ENCODE results near the gene YPEL3. TPM values are rescaled to one million over a fixed set of nuclear protein-coding genes. Genes with fewer than 3 reads are reported as not detected.
A peak's percentile ranks its signal among the peaks of the same experiment; 100 is the strongest.

YPEL3 gene
- total and polyA plus RNA-seq, 3 experiments from 2014 or later, result 32.6 to 326 (median 36.1) TPM

GRCh38 chr16:30112197-30113030 lies 16.4 kb upstream of the YPEL3 start:
- Mint-ChIP-seq H3K36me3 (peaks cover 3 to 57% (median 4%) of the 10 kb centered on the region in 3 donors), H3K27ac (no peak overlapping the region), H3K4me3 (no peak overlapping the region), H3K9me3 (no peaks in the 10 kb centered on the region), H3K27me3 (no peaks in the 10 kb centered on the region), H3K4me1 (peaks cover 12 to 21% (median 12%) of the 10 kb centered on the region in 3 donors)
- Histone ChIP-seq H3K9me3 (ENCODE audit: low read length) (no peaks in the 10 kb centered on the region), H3K27me3 (ENCODE audit: insufficient read depth, low read length, poor library complexity, severe bottlenecking) (no peaks in the 10 kb centered on the region), H3K4me3 (ENCODE audit: low read length) (no peak overlapping the region), H3K36me3 (ENCODE audit: insufficient read depth, low read length) (no peaks in the 10 kb centered on the region), H3K4me1 (ENCODE audit: insufficient read depth, low read length) (peaks cover 19% of the 10 kb centered on the region), H3K27ac (ENCODE audit: low read depth, low read length) (no peak overlapping the region)
- DNase-seq, result peak in 4 of 5 donors; percentile 25 to 65 (median 36)
- CTCF ChIA-PET, result interaction anchor here (0.9 to 4.6 kb wide), 11 partner anchors 11 to 297 kb away, joined by 3 to 22 read pairs (median 4); partner anchors contain the start of genes ALDOA, CORO1A and TBX6
- POLR2A ChIA-PET, result interaction anchor here (0.6 kb wide), 2 partner anchors 13 to 17 kb away, joined by 3 to 4 read pairs; partner anchors contain the start of gene YPEL3

GRCh38 chr16:30110661-30111060 lies 14.6 kb upstream of the YPEL3 start:
- Histone ChIP-seq H3K36me3 (ENCODE audit: insufficient read depth, low read length) (no peaks in the 10 kb centered on the region), H3K4me3 (ENCODE audit: low read length) (no peak overlapping the region), H3K9me3 (ENCODE audit: low read length) (no peaks in the 10 kb centered on the region), H3K4me1 (ENCODE audit: insufficient read depth, low read length) (peaks cover 16% of the 10 kb centered on the region), H3K27ac (ENCODE audit: low read depth, low read length) (no peak overlapping the region), H3K27me3 (ENCODE audit: insufficient read depth, low read length, poor library complexity, severe bottlenecking) (no peaks in the 10 kb centered on the region)
- Mint-ChIP-seq H3K4me1 (peaks cover 12 to 21% (median 12%) of the 10 kb centered on the region in 3 donors), H3K9me3 (no peaks in the 10 kb centered on the region), H3K4me3 (no peak overlapping the region), H3K27me3 (no peaks in the 10 kb centered on the region), H3K36me3 (peaks cover 3 to 50% (median 4%) of the 10 kb centered on the region in 3 donors), H3K27ac (peak overlapping the region in 1 of 8 donors; percentile 92)
- POLR2A ChIA-PET, result no interaction called here
- CTCF ChIA-PET, result interaction anchor here (1.4 to 4.6 kb wide), 2 partner anchors 18 to 299 kb away, joined by 4 to 22 read pairs; partner anchors contain the start of gene TBX6
- no peak for DNase-seq

GRCh38 chr16:30108059-30108850 lies 12.2 kb upstream of the YPEL3 start:
- H3K27me3 Mint-ChIP-seq, result no peaks in the 10 kb centered on the region
- ChIA-PET POLR2A (no interaction called here), CTCF (no interaction called here)
- H3K27ac Mint-ChIP-seq, result no peak overlapping the region
- H3K4me3 Mint-ChIP-seq, result no peak overlapping the region
- Histone ChIP-seq H3K27me3 (ENCODE audit: insufficient read depth, low read length, poor library complexity, severe bottlenecking) (no peaks in the 10 kb centered on the region), H3K9me3 (ENCODE audit: low read length) (no peaks in the 10 kb centered on the region), H3K36me3 (ENCODE audit: insufficient read depth, low read length) (no peaks in the 10 kb centered on the region), H3K4me3 (ENCODE audit: low read length) (no peak overlapping the region), H3K4me1 (ENCODE audit: insufficient read depth, low read length) (peaks cover 4% of the 10 kb centered on the region), H3K27ac (ENCODE audit: low read depth, low read length) (no peak overlapping the region)
- DNase-seq, result no peak
- peaks cover 0 to 5% (median 1%) of the 10 kb centered on the region in 3 donors for H3K4me1 Mint-ChIP-seq
- no peaks in the 10 kb centered on the region for H3K9me3 Mint-ChIP-seq
- H3K36me3 Mint-ChIP-seq, result peaks cover 9 to 51% (median 9%) of the 10 kb centered on the region in 3 donors

GRCh38 chr16:30104492-30104891 lies 8.5 kb upstream of the YPEL3 start:
- H3K36me3 Mint-ChIP-seq, result peaks cover 5 to 30% (median 6%) of the 10 kb centered on the region in 3 donors
- Histone ChIP-seq H3K4me3 (ENCODE audit: low read length) (no peak overlapping the region), H3K36me3 (ENCODE audit: insufficient read depth, low read length) (no peaks in the 10 kb centered on the region), H3K27me3 (ENCODE audit: insufficient read depth, low read length, poor library complexity, severe bottlenecking) (no peaks in the 10 kb centered on the region), H3K4me1 (ENCODE audit: insufficient read depth, low read length) (no peaks in the 10 kb centered on the region), H3K27ac (ENCODE audit: low read depth, low read length) (no peak overlapping the region), H3K9me3 (ENCODE audit: low read length) (no peaks in the 10 kb centered on the region)
- ChIA-PET POLR2A (no interaction called here), CTCF (interaction anchor here (2.1 kb wide), 1 partner anchor 11 kb away, joined by 6 read pairs; no protein-coding TSS in a partner anchor)
- no peaks in the 10 kb centered on the region for H3K27me3 Mint-ChIP-seq
- H3K4me3 Mint-ChIP-seq, result no peak overlapping the region
- H3K9me3 Mint-ChIP-seq, result no peaks in the 10 kb centered on the region
- no peaks in the 10 kb centered on the region for H3K4me1 Mint-ChIP-seq
- DNase-seq, result no peak
- no peak overlapping the region for H3K27ac Mint-ChIP-seq

GRCh38 chr16:30104090-30104489 lies 8.1 kb upstream of the YPEL3 start:
- no peaks in the 10 kb centered on the region for H3K27me3 ChIP-seq (ENCODE audit: insufficient read depth, low read length, poor library complexity, severe bottlenecking)
- no peaks in the 10 kb centered on the region for H3K4me1 ChIP-seq (ENCODE audit: insufficient read depth, low read length)
- H3K4me3 ChIP-seq (ENCODE audit: low read length), result no peak overlapping the region
- Mint-ChIP-seq H3K4me3 (no peak overlapping the region), H3K36me3 (peaks cover 5 to 30% (median 6%) of the 10 kb centered on the region in 3 donors), H3K27me3 (no peaks in the 10 kb centered on the region), H3K9me3 (no peaks in the 10 kb centered on the region), H3K4me1 (no peaks in the 10 kb centered on the region), H3K27ac (peak overlapping the region in 2 of 8 donors; percentile 1 to 39)
- ChIA-PET CTCF (interaction anchor here (0.9 to 2.1 kb wide), 2 partner anchors 11 to 12 kb away, joined by 3 to 6 read pairs; no protein-coding TSS in a partner anchor), POLR2A (interaction anchor here (0.7 kb wide), 1 partner anchor 11 kb away, joined by 4 read pairs; no protein-coding TSS in a partner anchor)
- no peaks in the 10 kb centered on the region for H3K36me3 ChIP-seq (ENCODE audit: insufficient read depth, low read length)
- no peak for DNase-seq
- no peak overlapping the region for H3K27ac ChIP-seq (ENCODE audit: low read depth, low read length)
- H3K9me3 ChIP-seq (ENCODE audit: low read length), result no peaks in the 10 kb centered on the region

- H3K27ac Mint-ChIP-seq, result peak overlapping the region; percentile 83 to 96 (median 92)
- POLR2A ChIA-PET, result interaction anchor here (0.7 to 7.8 kb wide), 6 partner anchors 20 to 274 kb away, joined by 3 to 89 read pairs (median 4); partner anchors contain the start of genes ALDOA, CORO1A and PPP4C
- Histone ChIP-seq H3K27ac (ENCODE audit: low read depth, low read length) (peak overlapping the region; percentile 76), H3K4me1 (ENCODE audit: insufficient read depth, low read length) (peaks cover 39% of the 10 kb centered on the region), H3K9me3 (ENCODE audit: low read length) (peaks cover 25% of the 10 kb centered on the region), H3K27me3 (ENCODE audit: insufficient read depth, low read length, poor library complexity, severe bottlenecking) (no peaks in the 10 kb centered on the region), H3K36me3 (ENCODE audit: insufficient read depth, low read length) (peaks cover 12% of the 10 kb centered on the region), H3K4me3 (ENCODE audit: low read length) (peak overlapping the region; percentile 59)
- peaks cover 14 to 27% (median 22%) of the 10 kb centered on the region in 5 donors for H3K9me3 Mint-ChIP-seq
- H3K4me1 Mint-ChIP-seq, result peaks cover 26 to 35% (median 29%) of the 10 kb centered on the region in 3 donors
- peak in 2 of 5 donors; percentile 23 to 46 for DNase-seq
- H3K36me3 Mint-ChIP-seq, result peaks cover 8 to 33% (median 29%) of the 10 kb centered on the region in 3 donors
- H3K27me3 Mint-ChIP-seq, result no peaks in the 10 kb centered on the region
- peak overlapping the region; percentile 71 to 90 (median 78) for H3K4me3 Mint-ChIP-seq
- CTCF ChIA-PET, result interaction anchor here (1.5 kb wide), 1 partner anchor 90 kb away, joined by 4 read pairs; no protein-coding TSS in a partner anchor
These were observed 1.0 kb upstream of the YPEL3 start for GRCh38 chr16:30096862-30097563.

All from CD8-positive, alpha-beta memory T cell (primary cell).